Right cardiac atrium (tissue), 5 donors: ENCODE measurements around the gene SFI1. TPM values are rescaled to one million over a fixed set of nuclear protein-coding genes. Genes with fewer than 3 reads are reported as not detected.
A peak's percentile ranks its signal among the peaks of the same experiment; 100 is the strongest.
"Not testable (repeated sequence)": the region's sequence is repeated elsewhere in the genome, so short reads cannot be mapped to it uniquely, and the experiment has no call there.

Experiments
- ATAC-seq, 2 donors: fragments of 200-7000 bp; cut with Tn5 transposase; one replicate each; pipeline versions ENCODE4 v1.8.0 to v1.9.1; 2020; ENCODE audit warnings: moderate library complexity in 2 of 2, mild to moderate bottlenecking in 1 of 2
- DNase-seq, 3 donors: peaks; one replicate each; pipeline ENCODE4 v3.0.0-alpha.2; 2020
- H3K27ac ChIP-seq: one replicate; pipeline ENCODE4 v1.5.1; 2013; ENCODE audit warnings: mild to moderate bottlenecking, low read length, control low read depth, moderate library complexity
- H3K27me3 ChIP-seq: one replicate; pipeline ENCODE4 v1.6.1; 2013; ENCODE audit not compliant: control insufficient read depth, insufficient read depth
- H3K4me1 ChIP-seq: one replicate; pipeline ENCODE4 v1.6.1; 2013; ENCODE audit warnings: low read length; ENCODE audit not compliant: control insufficient read depth, insufficient read depth
- H3K4me3 ChIP-seq: one replicate; pipeline ENCODE4 v1.5.1; 2013; ENCODE audit warnings: low read length, control low read depth
- H3K9me3 ChIP-seq: one replicate; pipeline ENCODE4 v1.6.1; 2013; ENCODE audit warnings: low read length; ENCODE audit not compliant: control insufficient read depth
- WGBS: extraction: QIAGEN DNeasy Blood & Tissue Kit; methylation state at CpG from one replicate; pipeline ENCODE4 v1.1.7; 2013; 5-methylcytosine and 5-hydroxymethylcytosine counted together
- intact Hi-C, 4 donors: fragments of 100-400 bp; cut with DNase I; formaldehyde crosslinking; loops; one replicate each; pipeline versions ENCODE4 v1.11.0 to v1.14.0; 2022 to 2023
- polyA plus RNA-seq: library from polyadenylated mRNA; stranded (reverse); fragments of 200-250 nt; gene quantifications from one replicate; pipeline ENCODE4 v1.2.3, GENCODE V29; 2013
- total RNA-seq, 4 donors: library from RNA; stranded (reverse); fragmentation: NEBNext Ultra II Directional; extraction: Animal tissue kit (Norgen Biotek cat#: 25700); gene quantifications; one replicate each; pipeline ENCODE4 v1.2.1, GENCODE V29; 2021
- donor health status: healthy with polysubstance abuse.
- donor health status: DM: no; HTN: yes; CAD: no.
- donor health status: DM: no; HTN: no; CAD: no.
- donor health status: DM: no; HTN: yes; CAD: no; lungs with severe emphysema.
- donor health status: DM: yes; HTN: yes; CAD: no.

SFI1 gene
- total and polyA plus RNA-seq, 5 donors, result 7.1 to 10.8 (median 8.7) TPM

GRCh38 chr22:31491218-31491962 is 4.9 kb upstream of the SFI1 start:
- Histone ChIP-seq H3K4me3 (no peak overlapping the region), H3K4me1 (peaks cover 1% of the 10 kb centered on the region), H3K9me3 (no peaks in the 10 kb centered on the region), H3K27ac (no peak overlapping the region), H3K27me3 (no peaks in the 10 kb centered on the region)
- ATAC-seq (no peak), DNase-seq (no peak)
- intact Hi-C loops, result no loop called here
- 79% methylated on average over 8 of the region's 8 CpGs for WGBS

GRCh38 chr22:31492151-31492550 is 4.2 kb upstream of the SFI1 start:
- Histone ChIP-seq H3K9me3 (no peaks in the 10 kb centered on the region), H3K4me1 (peaks cover 1% of the 10 kb centered on the region), H3K27me3 (no peaks in the 10 kb centered on the region), H3K27ac (no peak overlapping the region), H3K4me3 (no peak overlapping the region)
- ATAC-seq (no peak), DNase-seq (no peak)
- 82% methylated on average over 3 of the region's 3 CpGs for WGBS
- intact Hi-C loops, result no loop called here

GRCh38 chr22:31493355-31493754 is 3.0 kb upstream of the SFI1 start:
- H3K27me3 ChIP-seq, H3K9me3 ChIP-seq, H3K4me1 ChIP-seq, DNase-seq, intact Hi-C loops, ATAC-seq, H3K27ac ChIP-seq, H3K4me3 ChIP-seq: not testable (repeated sequence)
- WGBS, result 97% methylated on average over 5 of the region's 5 CpGs

- WGBS, result 75% methylated on average over 15 of the region's 15 CpGs
- no peaks in the 10 kb centered on the region for H3K27me3 ChIP-seq
- H3K4me1 ChIP-seq, result peaks cover 1% of the 10 kb centered on the region
- H3K4me3 ChIP-seq, result peak overlapping the region; percentile 62
- no peak for DNase-seq
- no peaks in the 10 kb centered on the region for H3K9me3 ChIP-seq
- intact Hi-C loops, result no loop called here
- no peak for ATAC-seq
- H3K27ac ChIP-seq, result no peak overlapping the region
Observed at GRCh38 chr22:31495343-31495742, 993 bp upstream of the SFI1 start.

- Histone ChIP-seq H3K27ac (peak overlapping the region; percentile 4), H3K27me3 (no peaks in the 10 kb centered on the region), H3K4me1 (no peaks in the 10 kb centered on the region), H3K9me3 (no peaks in the 10 kb centered on the region), H3K4me3 (peak overlapping the region; percentile 62)
- 3% methylated on average over 30 of the region's 30 CpGs for WGBS
- intact Hi-C loops, result no loop called here
- DNase-seq (peak in 2 of 3 donors; percentile 69 to 70), ATAC-seq (peak; percentile 33 to 44)
Observed at GRCh38 chr22:31496735-31497146, 405 bp downstream of the SFI1 start.

GRCh38 chr22:31497148-31497938 is 1.0 kb downstream of the SFI1 start:
- peak overlapping the region; percentile 62 for H3K4me3 ChIP-seq
- H3K27ac ChIP-seq, result no peak overlapping the region
- WGBS, result 88% methylated on average over 10 of the region's 10 CpGs
- H3K27me3 ChIP-seq, result no peaks in the 10 kb centered on the region
- DNase-seq (no peak), ATAC-seq (no peak)
- no peaks in the 10 kb centered on the region for H3K9me3 ChIP-seq
- intact Hi-C loops, result no loop called here
- H3K4me1 ChIP-seq, result no peaks in the 10 kb centered on the region

- ATAC-seq, result no peak
- 77% methylated on average over 2 of the region's 2 CpGs for whole genome bisulfite sequencing
Observed at GRCh38 chr22:31501738-31502137, 5.4 kb downstream of the SFI1 start.

GRCh38 chr22:31503211-31503964 is 7.1 kb downstream of the SFI1 start:
- no peak for DNase-seq
- no peak for ATAC-seq
- 95% methylated on average over 14 of the region's 14 CpGs for WGBS
- no peak overlapping the region for H3K4me3 ChIP-seq
- H3K4me1 ChIP-seq, result no peaks in the 10 kb centered on the region
- no peak overlapping the region for H3K27ac ChIP-seq
- intact Hi-C loops, result no loop called here
- H3K27me3 ChIP-seq, result no peaks in the 10 kb centered on the region
- no peaks in the 10 kb centered on the region for H3K9me3 ChIP-seq

More at GRCh38 chr22:31501738-31502137, 5.4 kb downstream of the SFI1 start:
- no peak overlapping the region for H3K4me3 ChIP-seq
- H3K9me3 ChIP-seq, result no peaks in the 10 kb centered on the region
- intact Hi-C loops, result no loop called here
- H3K27ac ChIP-seq, result no peak overlapping the region
- H3K4me1 ChIP-seq, result no peaks in the 10 kb centered on the region
- no peaks in the 10 kb centered on the region for H3K27me3 ChIP-seq
- DNase-seq, result no peak

- Histone ChIP-seq H3K4me1 (no peaks in the 10 kb centered on the region), H3K27me3 (no peaks in the 10 kb centered on the region), H3K27ac (no peak overlapping the region), H3K4me3 (no peak overlapping the region), H3K9me3 (no peaks in the 10 kb centered on the region)
- DNase-seq (no peak), ATAC-seq (no peak)
- WGBS, result 86% methylated on average over 4 of the region's 4 CpGs
- intact Hi-C loops, result no loop called here
Observed at GRCh38 chr22:31504282-31504681, 7.9 kb downstream of the SFI1 start.

GRCh38 chr22:31507517-31507916 is 11.2 kb downstream of the SFI1 start:
- intact Hi-C loops, ATAC-seq: not testable (repeated sequence)

GRCh38 chr22:31508536-31508935 is 12.2 kb downstream of the SFI1 start:
- WGBS, result 98% methylated on average over 4 of the region's 4 CpGs
- H3K9me3 ChIP-seq, result no peaks in the 10 kb centered on the region
- no peak overlapping the region for H3K27ac ChIP-seq
- no peak for DNase-seq
- no peaks in the 10 kb centered on the region for H3K4me1 ChIP-seq
- no peak for ATAC-seq
- H3K27me3 ChIP-seq, result no peaks in the 10 kb centered on the region
- H3K4me3 ChIP-seq, result no peak overlapping the region
- intact Hi-C loops, result no loop called here

More at GRCh38 chr22:31507517-31507916, 11.2 kb downstream of the SFI1 start:
- not testable (repeated sequence) for H3K9me3 ChIP-seq, H3K27ac ChIP-seq, H3K4me1 ChIP-seq, H3K4me3 ChIP-seq, DNase-seq, H3K27me3 ChIP-seq
